Heart right ventricle (tissue), 16 donors: ENCODE results near the gene GADL1. TPM values are rescaled to one million over a fixed set of nuclear protein-coding genes. Genes with fewer than 3 reads are reported as not detected.
A peak's percentile ranks its signal among the peaks of the same experiment; 100 is the strongest.

Experiments used
- ATAC-seq, 8 donors: fragments of 200-7000 bp; cut with Tn5 transposase; one replicate each; pipeline ENCODE4 v1.9.1; 2020; ENCODE audit warnings: mild to moderate bottlenecking in 8 of 8, moderate library complexity in 8 of 8, moderate number of reproducible peaks in 1 of 8
- DNase-seq, 2 donors: peaks; one replicate each; pipeline ENCODE4 v3.0.0-alpha.2; 2020
- H3K27ac ChIP-seq, 10 donors: fragments of 200-600 bp; sonication (generic) in 2 of 10; one replicate each; pipeline versions ENCODE4 v1.5.0 to v1.8.0; 2020 to 2022; ENCODE audit warnings: mild to moderate bottlenecking in 3 of 10
- H3K27me3 ChIP-seq, 7 donors: fragments of 200-600 bp; one replicate each; pipeline ENCODE4 v1.8.0; 2021 to 2022; ENCODE audit warnings: mild to moderate bottlenecking in 2 of 7
- H3K36me3 ChIP-seq, 9 donors: fragments of 200-600 bp; sonication (generic) in 1 of 9; one replicate each; pipeline versions ENCODE4 v1.5.0 to v1.8.0; 2020 to 2022; ENCODE audit warnings: mild to moderate bottlenecking in 2 of 9
- H3K4me1 ChIP-seq, 9 donors: fragments of 200-600 bp; sonication (generic) in 1 of 9; one replicate each; pipeline versions ENCODE4 v1.5.0 to v1.8.0; 2020 to 2022; ENCODE audit warnings: mild to moderate bottlenecking in 4 of 9
- H3K4me3 ChIP-seq, 10 donors: fragments of 200-600 bp; sonication (generic) in 2 of 10; one replicate each; pipeline versions ENCODE4 v1.5.0 to v1.8.0; 2020 to 2022; ENCODE audit warnings: mild to moderate bottlenecking in 7 of 10, moderate library complexity in 2 of 10
- H3K9me3 ChIP-seq, 11 donors: fragments of 200-600 bp in 10 of 11; sonication (generic) in 2 of 11; one replicate each; pipeline versions ENCODE4 v1.5.0 to v1.8.0; 2013 to 2022; ENCODE audit warnings: mild to moderate bottlenecking in 2 of 11, control low read depth in 1 of 11, moderate library complexity in 1 of 11
- CTCF ChIP-seq, 9 donors: fragments of 200-600 bp; sonication (generic) in 2 of 9; IDR thresholded peaks; one replicate each; pipeline versions ENCODE4 v1.5.0 to v1.8.0; 2021 to 2022; ENCODE audit warnings: antibody characterized with exemption in 9 of 9, mild to moderate bottlenecking in 5 of 9, moderate library complexity in 1 of 9
- WGBS, 2 donors: extraction: QIAGEN DNeasy Blood & Tissue Kit; methylation state at CpG; one replicate each; pipeline ENCODE4 v1.1.7; 2013; ENCODE audit warnings: inconsistent platforms in 1 of 2; 5-methylcytosine and 5-hydroxymethylcytosine counted together
- intact Hi-C, 10 donors: fragments of 100-400 bp; cut with DNase I; formaldehyde crosslinking; loops; one replicate each; pipeline versions ENCODE4 v1.11.1 to v1.14.2; 2022
- polyA plus RNA-seq, 2 donors: library from polyadenylated mRNA; stranded (reverse); fragments of 200-250 nt; gene quantifications; one replicate each; pipeline ENCODE4 v1.2.3, GENCODE V29; 2013
- total RNA-seq, 10 donors: library from RNA; stranded (reverse); fragmentation: NEBNext Ultra II Directional in 3 of 10; extraction: Animal tissue kit (Norgen Biotek cat#: 25700) in 3 of 10; gene quantifications; one replicate each; pipeline versions ENCODE4 v1.2.1 to v1.2.4, GENCODE V29; 2021 to 2023
- donor health status: Arrhythmogenic right ventricular cardiomyopathy.
- donor health status: ischemic (EF 13 %, LVEDD 7.1; RV severe dilation, severe dysfunction).
- donor health status: healthy with polysubstance abuse.
- donor health status: DM: no; HTN: yes; CAD: no.
- donor health status: DM: no; HTN: no; CAD: no.
- donor health status: ischemic (EF 25% LVEDD 6.9; RV normal size, moderate dysfunction).
- donor health status: ischemic (EF 25% LVEDD 5.7; RV mildly dilated, moderate dysfunction).
- donor health status: healthy.
- donor health status: DM: yes; HTN: yes; CAD: no.
- donor health status: Ischemic cardiomyopathy.
- donor health status: ischemic (EF 35%, LVEDD 5.7; RV mildly dilated, moderate dysfunction).
- donor health status: nonischemic (EF 11% LVEDD 7.7; RV severe dilation, severe dysfunction).
- donor health status: DM: yes; HTN: yes; CAD: no.
- donor health status: PGD.
- donor health status: ischemic (EF 29% LVEDD 5.4; RV normal size, mild dysfunction).
- donor health status: nonischemic (EF 23%, LVEDD 6.1; RV moderate dilation, normal function).

GADL1 gene
- total and polyA plus RNA-seq, 12 donors: 0.12 to 1.6 (median 0.40) TPM; not detected in 4

DNA sequence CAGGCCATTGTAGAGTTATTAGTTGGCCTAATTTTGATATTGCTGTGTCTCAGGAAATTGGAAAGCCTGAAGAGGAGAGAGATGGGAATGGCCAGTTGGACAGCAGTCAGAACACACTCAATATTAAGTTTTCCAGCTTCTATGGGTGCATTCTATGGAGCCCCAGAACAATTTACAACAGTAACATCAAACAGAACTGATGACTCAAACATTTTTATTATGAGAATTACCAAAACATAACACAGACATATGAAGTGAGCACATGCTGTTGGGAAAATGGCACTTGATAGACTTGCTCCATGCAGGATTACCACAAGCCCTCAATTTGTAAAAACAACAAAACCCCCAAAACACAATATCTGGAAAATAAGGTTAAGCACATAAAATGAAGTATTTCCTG lies 104.3 kb downstream of the GADL1 start:
- Histone ChIP-seq H3K9me3 (peaks cover 0 to under 1% (median 0%) of the 10 kb centered on the region in 11 donors), H3K4me1 (no peaks in the 10 kb centered on the region), H3K27me3 (no peaks in the 10 kb centered on the region), H3K4me3 (no peak overlapping the region), H3K27ac (no peak overlapping the region), H3K36me3 (no peaks in the 10 kb centered on the region)
- ATAC-seq: no peak
- no peak for DNase-seq
- intact Hi-C loops: loop anchor here in 1 of 10 donors (10.0 kb wide), 1 partner anchor 125 kb away; no protein-coding TSS in a partner anchor
- no peak for TF ChIP-seq CTCF (IDR thresholded peaks at IDR 0.05)

- intact Hi-C loops: loop anchor here in 3 of 10 donors (10.0 kb wide), 3 partner anchors 98 to 988 kb away; no protein-coding TSS in a partner anchor
- no peak for ATAC-seq
Observed at GRCh38 chr3:30786365-30786764, 108.1 kb downstream of the GADL1 start.

GRCh38 chr3:30779686-30780287 lies 114.7 kb downstream of the GADL1 start:
- Histone ChIP-seq H3K4me3 (no peak overlapping the region), H3K9me3 (peaks cover 0 to 6% (median 0%) of the 10 kb centered on the region in 11 donors), H3K27me3 (no peaks in the 10 kb centered on the region), H3K27ac (no peak overlapping the region), H3K4me1 (no peaks in the 10 kb centered on the region), H3K36me3 (no peaks in the 10 kb centered on the region)
- DNase-seq (no peak), ATAC-seq (no peak)
- TF ChIP-seq CTCF (IDR thresholded peaks at IDR 0.05): peak in 8 of 9 donors; percentile 16 to 56 (median 44)
- WGBS, 2 donors: 77 to 93% methylated on average over 1 of the region's 1 CpG
- intact Hi-C loops: loop anchor here in 7 of 10 donors (5.0 to 10.0 kb wide), 10 partner anchors 105 to 995 kb away; no protein-coding TSS in a partner anchor

More at GRCh38 chr3:30786365-30786764, 108.1 kb downstream of the GADL1 start:
- Histone ChIP-seq H3K4me1 (no peaks in the 10 kb centered on the region), H3K36me3 (no peaks in the 10 kb centered on the region), H3K4me3 (no peak overlapping the region), H3K27me3 (no peaks in the 10 kb centered on the region), H3K27ac (no peak overlapping the region), H3K9me3 (no peaks in the 10 kb centered on the region)
- TF ChIP-seq CTCF (IDR thresholded peaks at IDR 0.05): no peak
- DNase-seq: no peak

- Histone ChIP-seq H3K4me3 (no peak overlapping the region), H3K27me3 (no peaks in the 10 kb centered on the region), H3K27ac (no peak overlapping the region), H3K9me3 (peaks cover 0 to 6% (median 0%) of the 10 kb centered on the region in 11 donors), H3K4me1 (no peaks in the 10 kb centered on the region), H3K36me3 (no peaks in the 10 kb centered on the region)
- TF ChIP-seq CTCF (IDR thresholded peaks at IDR 0.05): no peak
- 85 to 94% methylated on average over 3 of the region's 3 CpGs for WGBS, 2 donors
- no peak for ATAC-seq
- intact Hi-C loops: loop anchor here in 6 of 10 donors (5.0 to 10.0 kb wide), 8 partner anchors 126 to 986 kb away; no protein-coding TSS in a partner anchor
- no peak for DNase-seq
Observed at GRCh38 chr3:30778933-30779332, 115.5 kb downstream of the GADL1 start.
